Right ventricle myocardium superior (tissue), 1 donor: ENCODE measurements around the gene MFSD2A. TPM values are rescaled to one million over a fixed set of nuclear protein-coding genes. Genes with fewer than 3 reads are reported as not detected.
"Not testable (repeated sequence)": the region's sequence is repeated elsewhere in the genome, so short reads cannot be mapped to it uniquely, and the experiment has no call there.

Experiments
- ATAC-seq: fragments of 200-7000 bp; cut with Tn5 transposase; one replicate; pipeline ENCODE4 v1.9.1; 2020; ENCODE audit warnings: mild to moderate bottlenecking; ENCODE audit not compliant: poor library complexity
- DNase-seq: peaks from one replicate; pipeline ENCODE4 v3.0.0-alpha.2; 2020
- intact Hi-C: fragments of 100-400 bp; cut with DNase I; formaldehyde crosslinking; loops from one replicate; pipeline ENCODE4 v1.11.2; 2022
- total RNA-seq: library from RNA; stranded (reverse); fragmentation: NEBNext Ultra II Directional; extraction: Animal tissue kit (Norgen Biotek cat#: 25700); gene quantifications from one replicate; pipeline ENCODE4 v1.2.1, GENCODE V29; 2021
- donor health status: DM: no; HTN: yes; CAD: no; lungs with severe emphysema.

Gene MFSD2A
- total RNA-seq, 1 donor from 2014 or later, result 0.22 TPM

- intact Hi-C loops, result no loop called here
- DNase-seq, result no peak
- no peak for ATAC-seq
These were observed 4.8 kb downstream of the MFSD2A start for GRCh38 chr1:39959651-39960333.

GRCh38 chr1:39960431-39960958, 5.5 kb downstream of the MFSD2A start:
- intact Hi-C loops, result no loop called here
- DNase-seq (peak; percentile 57), ATAC-seq (peak; percentile 28)

GRCh38 chr1:39962450-39962825, 7.5 kb downstream of the MFSD2A start:
- no peak for ATAC-seq
- intact Hi-C loops, result no loop called here
- no peak for DNase-seq

- intact Hi-C loops, DNase-seq, ATAC-seq: not testable (repeated sequence)
These were observed 8.0 kb downstream of the MFSD2A start for GRCh38 chr1:39962964-39963363.

- no peak for DNase-seq
- no peak for ATAC-seq
- intact Hi-C loops, result no loop called here
These were observed 9.6 kb downstream of the MFSD2A start for GRCh38 chr1:39964552-39964951.

- intact Hi-C loops, result no loop called here
- ATAC-seq, result no peak
- DNase-seq, result peak; percentile 51
These were observed 10.1 kb downstream of the MFSD2A start for GRCh38 chr1:39965044-39965443.

GRCh38 chr1:39969048-39969447, 14.1 kb downstream of the MFSD2A start:
- ATAC-seq, result no peak
- intact Hi-C loops, result no loop called here
- DNase-seq, result no peak

GRCh38 chr1:39969531-39970270, 14.8 kb downstream of the MFSD2A start:
- intact Hi-C loops, result no loop called here
- ATAC-seq, result no peak
- DNase-seq, result no peak

GRCh38 chr1:39970274-39970673, 15.3 kb downstream of the MFSD2A start:
- DNase-seq (no peak), ATAC-seq (no peak)
- intact Hi-C loops, result no loop called here

GRCh38 chr1:39971138-39971537, 16.2 kb downstream of the MFSD2A start:
- ATAC-seq, result no peak
- DNase-seq, result no peak
- intact Hi-C loops, result no loop called here

- intact Hi-C loops, result loop anchor here (2.0 kb wide), 1 partner anchor 157 kb away; no protein-coding TSS in a partner anchor
- peak; percentile 86 for DNase-seq
- peak; percentile 81 for ATAC-seq
These were observed 18.7 kb downstream of the MFSD2A start for GRCh38 chr1:39973503-39974135.

- intact Hi-C loops, result no loop called here
- ATAC-seq (no peak), DNase-seq (no peak)
These were observed 21.8 kb downstream of the MFSD2A start for GRCh38 chr1:39976732-39977131.

- intact Hi-C loops, result no loop called here
- no peak for DNase-seq
These were observed 22.3 kb downstream of the MFSD2A start for GRCh38 chr1:39977202-39977601.

GRCh38 chr1:39979654-39980053, 24.7 kb downstream of the MFSD2A start:
- DNase-seq (no peak), ATAC-seq (no peak)
- intact Hi-C loops, result no loop called here

More at GRCh38 chr1:39977202-39977601, 22.3 kb downstream of the MFSD2A start:
- no peak for ATAC-seq

GRCh38 chr1:39980555-39981313, 25.8 kb downstream of the MFSD2A start:
- DNase-seq, result no peak
- intact Hi-C loops, result no loop called here
- no peak for ATAC-seq

- ATAC-seq (no peak), DNase-seq (no peak)
- intact Hi-C loops, result no loop called here
These were observed 26.4 kb downstream of the MFSD2A start for GRCh38 chr1:39981385-39981784.

- DNase-seq (no peak), ATAC-seq (no peak)
- intact Hi-C loops, result no loop called here
These were observed 27.0 kb downstream of the MFSD2A start for GRCh38 chr1:39981945-39982344.

- ATAC-seq, intact Hi-C loops, DNase-seq: not testable (repeated sequence)
These were observed 29.5 kb downstream of the MFSD2A start for GRCh38 chr1:39984480-39984879.

GRCh38 chr1:39984951-39985350, 30.0 kb downstream of the MFSD2A start:
- DNase-seq (no peak), ATAC-seq (no peak)
- intact Hi-C loops, result no loop called here
